Measurements from ENCODE around the gene AFMID.

GRCh38 chr17:78163881-78164747, 23.0 kb upstream of the AFMID start:
- TF ChIP-seq CTCF (IDR thresholded peaks at IDR 0.05 in 4 of 5, conservative IDR thresholded peaks at IDR 0.05 in 1 of 5): no peak
- no peak for TF ChIP-seq POLR2A (IDR thresholded peaks at IDR 0.05)
